SK-N-SH (cell line): ENCODE results near the gene SCEL. TPM values are rescaled to one million over a fixed set of nuclear protein-coding genes. Genes with fewer than 3 reads are reported as not detected.
"Not testable (repeated sequence)": the region's sequence is repeated elsewhere in the genome, so short reads cannot be mapped to it uniquely, and the experiment has no call there.

Experiments
- CTCF ChIA-PET: fragments of 300-600, 350-600 bp; formaldehyde crosslinking; extraction: SDS; loops from one replicate; lab custom pipeline; 2021; lab: Yijun Ruan, JAX
- POLR2A ChIA-PET: fragments of 350-600 bp; sonication (Branson Sonifier 250); formaldehyde crosslinking; extraction: SDS; loops from one replicate; lab custom pipeline; 2020; ENCODE audit warnings: antibody characterized with exemption, inconsistent platforms; lab: Yijun Ruan, JAX
- DNase-seq: peaks from one replicate; pipeline ENCODE4 v3.0.0; 2012
- H2AFZ ChIP-seq: fragments of 200-600 bp; sonication (generic); 2 replicates; pipeline ENCODE4 v1.8.1; 2016; ENCODE audit warnings: antibody characterized with exemption, mild to moderate bottlenecking, low read depth
- H3F3A ChIP-seq: fragments of 200-600 bp; sonication (generic); replicated peaks from 2 replicates; pipeline ENCODE3; 2016; ENCODE audit warnings: antibody characterized with exemption, mild to moderate bottlenecking; ENCODE audit not compliant: insufficient read depth
- H3K27ac ChIP-seq, 2 experiments: fragments of 200-500 bp in 1 of 2; fragments of 200-600 bp in 1 of 2; sonication (Bioruptor generic) in 1 of 2; sonication (generic), shearing (Covaris generic) in 1 of 2; 2 replicates each; pipeline versions ENCODE4 v1.5.1 to v1.6.1; 2014 to 2016; ENCODE audit warnings: low read depth in 2 of 2, inconsistent platforms in 1 of 2, low read length in 1 of 2, mild to moderate bottlenecking in 1 of 2, mixed read lengths in 1 of 2
- H3K27me3 ChIP-seq: fragments of 200-600 bp; sonication (generic), shearing (Covaris generic); 2 replicates; pipeline ENCODE4 v1.6.1; 2016; ENCODE audit warnings: mixed run types; ENCODE audit not compliant: insufficient read depth
- H3K36me3 ChIP-seq, 2 experiments: fragments of 200-500 bp in 1 of 2; fragments of 200-600 bp in 1 of 2; sonication (Bioruptor generic) in 1 of 2; sonication (generic) in 1 of 2; replicated peaks in 1 of 2; 2 replicates each; pipeline versions ENCODE3 to v1.5.1; 2014 to 2016; ENCODE audit warnings: low read length in 1 of 2, mild to moderate bottlenecking in 1 of 2; ENCODE audit not compliant: insufficient read depth in 2 of 2, control insufficient read depth in 1 of 2
- H3K4me1 ChIP-seq, 2 experiments: fragments of 200-500 bp in 1 of 2; fragments of 200-600 bp in 1 of 2; sonication (Bioruptor generic) in 1 of 2; sonication (generic), shearing (Covaris generic) in 1 of 2; 2 replicates each; pipeline versions ENCODE4 v1.5.1 to v1.6.1; 2014 to 2016; ENCODE audit warnings: low read depth in 1 of 2, low read length in 1 of 2, mixed run types in 1 of 2; ENCODE audit not compliant: insufficient read depth in 2 of 2, control insufficient read depth in 1 of 2
- H3K4me2 ChIP-seq: fragments of 200-600 bp; sonication (generic), shearing (Covaris generic); 2 replicates; pipeline ENCODE4 v1.6.1; 2017; ENCODE audit warnings: mixed run types
- H3K4me3 ChIP-seq, 2 experiments: fragments of 200-500 bp in 1 of 2; fragments of 200-600 bp in 1 of 2; sonication (Bioruptor generic) in 1 of 2; sonication (generic), shearing (Covaris generic) in 1 of 2; 2 replicates each; pipeline versions ENCODE4 v1.5.1 to v1.8.1; 2014 to 2016; ENCODE audit warnings: low read depth in 2 of 2, inconsistent platforms in 1 of 2, low read length in 1 of 2, mild to moderate bottlenecking in 1 of 2, mixed read lengths in 1 of 2, moderate library complexity in 1 of 2
- H3K79me2 ChIP-seq: fragments of 200-600 bp; sonication (generic); 2 replicates; pipeline ENCODE4 v1.8.1; 2017; ENCODE audit warnings: mild to moderate bottlenecking; ENCODE audit not compliant: insufficient read depth
- H3K9ac ChIP-seq: fragments of 200-600 bp; sonication (generic); 2 replicates; pipeline ENCODE4 v1.6.1; 2017; ENCODE audit warnings: mixed run types
- H3K9me2 ChIP-seq: fragments of 200-600 bp; sonication (generic); 2 replicates; pipeline ENCODE4 v1.6.1; 2017; ENCODE audit warnings: mixed run types
- H3K9me3 ChIP-seq: fragments of 200-600 bp; sonication (generic); 2 replicates; pipeline ENCODE4 v1.6.1; 2017; ENCODE audit warnings: mixed run types, mild to moderate bottlenecking, moderate library complexity
- H4K20me1 ChIP-seq: fragments of 200-600 bp; sonication (generic); 2 replicates; pipeline ENCODE4 v1.6.1; 2017; ENCODE audit warnings: mild to moderate bottlenecking, mixed run types; ENCODE audit not compliant: insufficient read depth
- CHD2 ChIP-seq: fragments of 150-350 bp; IDR thresholded peaks from 2 replicates; pipeline ENCODE4 v1.6.1; 2018; ENCODE audit warnings: low read length; ENCODE audit not compliant: partially characterized antibody
- CTCF ChIP-seq: fragments of 200-600 bp; sonication (generic); IDR thresholded peaks from 2 replicates; pipeline ENCODE4 v1.6.1; 2017; ENCODE audit warnings: antibody characterized with exemption, mild to moderate bottlenecking, moderate library complexity
- EP300 ChIP-seq, 2 experiments: IDR thresholded peaks; 2 replicates each; pipeline versions ENCODE4 v1.4.0 to v1.6.1; 2012; ENCODE audit warnings: borderline replicate concordance in 1 of 2, low read depth in 1 of 2, low read length in 1 of 2
- GABPA ChIP-seq: IDR thresholded peaks from 2 replicates; pipeline ENCODE4 v1.4.0; 2012; ENCODE audit warnings: low read depth, mild to moderate bottlenecking
- GATA2 ChIP-seq: sonication (generic); formaldehyde crosslinking; IDR thresholded peaks from 2 replicates; pipeline ENCODE4 v1.5.0; 2020; ENCODE audit warnings: mild to moderate bottlenecking, missing genetic modification reagents
- JUND ChIP-seq: IDR thresholded peaks from 2 replicates; pipeline ENCODE4 v1.4.0; 2012
- MAX ChIP-seq: IDR thresholded peaks from 2 replicates; pipeline ENCODE4 v1.4.0; 2012; ENCODE audit warnings: low read depth
- MEF2A ChIP-seq: IDR thresholded peaks from 2 replicates; pipeline ENCODE4 v1.4.0; 2012; ENCODE audit warnings: low read depth, borderline replicate concordance
- REST ChIP-seq: IDR thresholded peaks from 2 replicates; pipeline ENCODE4 v1.6.1; 2012; ENCODE audit warnings: mild to moderate bottlenecking, low read depth, low read length, moderate library complexity
- RFX5 ChIP-seq: IDR thresholded peaks from 2 replicates; pipeline ENCODE4 v1.6.1; 2012; ENCODE audit warnings: mild to moderate bottlenecking, improper control_type of control experiment, low read length
- RXRA ChIP-seq: IDR thresholded peaks from 2 replicates; pipeline ENCODE4 v1.4.0; 2012; ENCODE audit warnings: low read depth, mild to moderate bottlenecking, borderline replicate concordance
- SMC3 ChIP-seq: IDR thresholded peaks from 2 replicates; pipeline ENCODE4 v1.6.1; 2012; ENCODE audit warnings: low read depth, low read length, improper control_type of control experiment
- TAF1 ChIP-seq: IDR thresholded peaks from 2 replicates; pipeline ENCODE4 v1.6.1; 2012; ENCODE audit warnings: low read depth, mild to moderate bottlenecking, low read length, moderate library complexity, borderline replicate concordance
- USF1 ChIP-seq: IDR thresholded peaks from 2 replicates; pipeline ENCODE4 v1.4.0; 2012; ENCODE audit warnings: low read depth, borderline replicate concordance
- USF2 ChIP-seq: fragments of 150-350 bp; IDR thresholded peaks from 2 replicates; pipeline ENCODE4 v1.6.1; 2017; ENCODE audit warnings: antibody characterized with exemption, low read length, low read depth, borderline replicate concordance
- ZBTB33 ChIP-seq: IDR thresholded peaks from 2 replicates; pipeline ENCODE4 v1.4.0; 2012; ENCODE audit warnings: low read depth, borderline replicate concordance
- WGBS: methylation state at CpG from one replicate; pipeline ENCODE4 v1.1.6; 2017; ENCODE audit warnings: low lambda C conversion rate; 5-methylcytosine and 5-hydroxymethylcytosine counted together
- polyA plus RNA-seq, 3 experiments: library from polyadenylated mRNA; depleted of rRNA; stranded (reverse); fragments of >200 nt; gene quantifications; 2 replicates each; pipeline ENCODE4 v1.2.3, GENCODE V29; 2012

Gene SCEL
- polyA plus RNA-seq, 1 of the 3 experiments (the other 2 are of a cell fraction), result 0.02 TPM

GRCh38 chr13:77653301-77653700, 117.8 kb downstream of the SCEL start:
- H3K4me2 ChIP-seq, result no peak overlapping the region
- no peaks in the 10 kb centered on the region for H3K79me2 ChIP-seq
- H3K27me3 ChIP-seq, result no peaks in the 10 kb centered on the region
- no peaks in the 10 kb centered on the region for H3K9me2 ChIP-seq
- H3K27ac ChIP-seq, result no peak overlapping the region
- H3K36me3 ChIP-seq, result no peaks in the 10 kb centered on the region
- ChIA-PET CTCF (interaction anchor here (1.2 kb wide), 1 partner anchor 10 kb away, joined by 4 read pairs; no protein-coding TSS in a partner anchor), POLR2A (no interaction called here)
- no peaks in the 10 kb centered on the region for H3K9me3 ChIP-seq
- TF ChIP-seq TAF1 (no peak), EP300 (IDR thresholded peaks at IDR 0.05; ENCODE audit: borderline replicate concordance in 1 of 2, low read depth in 1 of 2, low read length in 1 of 2) (no peak), USF2 (no peak), GABPA (no peak), CHD2 (no peak), MEF2A (no peak), GATA2 (no peak), MAX (no peak), USF1 (no peak), SMC3 (no peak), RXRA (no peak), RFX5 (no peak), JUND (no peak), CTCF (no peak), ZBTB33 (no peak), REST (no peak)
- H4K20me1 ChIP-seq, result no peaks in the 10 kb centered on the region
- WGBS, result 60% methylated on average over 2 of the region's 2 CpGs
- H3K4me1 ChIP-seq, result no peaks in the 10 kb centered on the region
- H3K9ac ChIP-seq, result no peak overlapping the region
- no peak for DNase-seq
- H3F3A ChIP-seq, result no peaks in the 10 kb centered on the region
- H2AFZ ChIP-seq, result no peak overlapping the region
- H3K4me3 ChIP-seq, result no peak overlapping the region

- H3K79me2 ChIP-seq, H4K20me1 ChIP-seq, DNase-seq, H3K27ac ChIP-seq, H3K36me3 ChIP-seq, H2AFZ ChIP-seq, CTCF ChIA-PET, H3K4me2 ChIP-seq, H3K9ac ChIP-seq, POLR2A ChIA-PET, H3K4me1 ChIP-seq, H3F3A ChIP-seq, H3K9me2 ChIP-seq, H3K4me3 ChIP-seq, H3K9me3 ChIP-seq, H3K27me3 ChIP-seq: not testable (repeated sequence)
- 45% methylated on average over 12 of the region's 23 CpGs for WGBS
Measured at GRCh38 chr13:77660016-77660415, 124.5 kb downstream of the SCEL start.
